IMR-90 (cell line): ENCODE results near the gene ANXA2. TPM values are rescaled to one million over a fixed set of nuclear protein-coding genes. Genes with fewer than 3 reads are reported as not detected.

Source experiments
- ATAC-seq: fragments of 200-7000 bp; cut with Tn5 transposase; 2 replicates; pipeline ENCODE4 v1.9.1; 2020; ENCODE audit warnings: low read depth, mild to moderate bottlenecking, moderate library complexity
- BruUV-seq: library from RNA; stranded (reverse); fragments of 400-500 nt; replicated peaks from 2 replicates; lab custom pipeline; 2021; lab: Mats Ljungman, UMichigan
- CTCF ChIA-PET: fragments of 300-600 bp; formaldehyde crosslinking; extraction: SDS; loops from one replicate; lab custom pipeline; 2021; ENCODE audit warnings: antibody characterized with exemption; lab: Yijun Ruan, JAX
- POLR2A ChIA-PET: fragments of 300-600 bp; sonication (Branson Sonifier 250); formaldehyde crosslinking; loops from one replicate; lab custom pipeline; 2022; ENCODE audit warnings: antibody characterized with exemption; ENCODE audit not compliant: unreplicated experiment; lab: Charles Lee
- DNase-seq: peaks from one replicate; pipeline ENCODE4 v3.0.0; 2013
- H2AFZ ChIP-seq: replicated peaks from 2 replicates; pipeline ENCODE3; 2013; ENCODE audit warnings: low read length, mild to moderate bottlenecking; ENCODE audit not compliant: poor library complexity
- H2AK5ac ChIP-seq: 2 replicates; pipeline ENCODE4 v1.6.1; 2013; ENCODE audit warnings: low read depth, low read length, inconsistent platforms
- H2AK9ac ChIP-seq: replicated peaks from 2 replicates; pipeline ENCODE3; 2013; ENCODE audit warnings: mild to moderate bottlenecking, low read depth, low read length, moderate library complexity; ENCODE audit not compliant: poor library complexity
- H2BK120ac ChIP-seq: 2 replicates; pipeline ENCODE4 v1.6.1; 2013; ENCODE audit warnings: low read depth, low read length, inconsistent platforms
- H2BK15ac ChIP-seq: 3 replicates; pipeline ENCODE4 v1.6.1; 2013; ENCODE audit warnings: low read depth, low read length, inconsistent platforms
- H2BK20ac ChIP-seq: 2 replicates; pipeline ENCODE4 v1.6.1; 2013; ENCODE audit warnings: low read depth, mild to moderate bottlenecking, inconsistent platforms, low read length, moderate library complexity
- H2BK5ac ChIP-seq: 2 replicates; pipeline ENCODE4 v1.6.1; 2013; ENCODE audit warnings: mild to moderate bottlenecking, low read depth, low read length, inconsistent platforms; ENCODE audit not compliant: poor library complexity, severe bottlenecking
- H3K14ac ChIP-seq: replicated peaks from 2 replicates; pipeline ENCODE4 v1.6.1; 2013; ENCODE audit warnings: low read depth, low read length, inconsistent platforms
- H3K18ac ChIP-seq: 2 replicates; pipeline ENCODE4 v1.6.1; 2013; ENCODE audit warnings: low read depth, low read length, control low read depth
- H3K23ac ChIP-seq: 2 replicates; pipeline ENCODE4 v1.6.1; 2013; ENCODE audit warnings: low read depth, low read length, inconsistent platforms
- H3K27ac ChIP-seq: 2 replicates; pipeline ENCODE4 v1.5.1; 2013; ENCODE audit warnings: mild to moderate bottlenecking, control low read depth, low read length; ENCODE audit not compliant: insufficient read depth
- H3K27me3 ChIP-seq: 2 replicates; pipeline ENCODE4 v1.6.1; 2013; ENCODE audit warnings: low read length; ENCODE audit not compliant: control insufficient read depth, insufficient read depth
- H3K36me3 ChIP-seq: 2 replicates; pipeline ENCODE4 v1.6.1; 2013; ENCODE audit warnings: low read length, mixed read lengths; ENCODE audit not compliant: control insufficient read depth, insufficient read depth
- H3K4ac ChIP-seq: 2 replicates; pipeline ENCODE4 v1.6.1; 2013; ENCODE audit warnings: low read depth, low read length, inconsistent platforms
- H3K4me1 ChIP-seq: 2 replicates; pipeline ENCODE4 v1.6.1; 2013; ENCODE audit warnings: low read length, mixed read lengths; ENCODE audit not compliant: control insufficient read depth, insufficient read depth
- H3K4me2 ChIP-seq: 2 replicates; pipeline ENCODE4 v1.6.1; 2013; ENCODE audit warnings: low read depth, mild to moderate bottlenecking, control low read depth, low read length, moderate library complexity
- H3K4me3 ChIP-seq: 2 replicates; pipeline ENCODE4 v1.5.1; 2013; ENCODE audit warnings: low read depth, mild to moderate bottlenecking, control low read depth, low read length, moderate library complexity; ENCODE audit not compliant: insufficient read depth
- H3K56ac ChIP-seq: 2 replicates; pipeline ENCODE4 v1.6.1; 2013; ENCODE audit warnings: low read length, inconsistent platforms; ENCODE audit not compliant: insufficient read depth; ENCODE audit errors: extremely low read depth
- H3K79me1 ChIP-seq, 2 experiments: 2 replicates each; pipeline ENCODE4 v1.6.1; 2013; ENCODE audit warnings: low read length in 2 of 2, inconsistent platforms in 1 of 2, low read depth in 1 of 2
- H3K9ac ChIP-seq: 2 replicates; pipeline ENCODE4 v1.6.1; 2013; ENCODE audit warnings: low read depth, low read length, control low read depth
- H3K9me1 ChIP-seq: 2 replicates; pipeline ENCODE4 v1.6.1; 2013; ENCODE audit warnings: low read length, inconsistent platforms; ENCODE audit not compliant: insufficient read depth
- H3K9me3 ChIP-seq: 2 replicates; pipeline ENCODE4 v1.6.1; 2013; ENCODE audit warnings: low read length; ENCODE audit not compliant: control insufficient read depth, insufficient read depth
- H4K20me1 ChIP-seq: 2 replicates; pipeline ENCODE4 v1.6.1; 2013; ENCODE audit warnings: low read length, inconsistent platforms; ENCODE audit not compliant: insufficient read depth
- H4K5ac ChIP-seq: 2 replicates; pipeline ENCODE4 v1.6.1; 2013; ENCODE audit warnings: mild to moderate bottlenecking, low read depth, low read length, control low read depth
- H4K8ac ChIP-seq, 2 experiments: 2 replicates each; pipeline ENCODE4 v1.6.1; 2013; ENCODE audit warnings: low read depth in 2 of 2, low read length in 2 of 2, control low read depth in 1 of 2, inconsistent platforms in 1 of 2
- H4K91ac ChIP-seq: 2 replicates; pipeline ENCODE4 v1.6.1; 2013; ENCODE audit warnings: low read depth, low read length, inconsistent platforms; ENCODE audit not compliant: insufficient read depth
- CEBPB ChIP-seq: IDR thresholded peaks from 2 replicates; pipeline ENCODE4 v1.6.1; 2012; ENCODE audit warnings: low read depth, low read length, improper control_type of control experiment
- CHD1 ChIP-seq: IDR thresholded peaks from 2 replicates; pipeline ENCODE4 v1.6.1; 2012; ENCODE audit warnings: low read depth, low read length, improper control_type of control experiment
- FOS ChIP-seq: fragments of 150-350 bp; IDR thresholded peaks from 2 replicates; pipeline ENCODE4 v1.6.1; 2016; ENCODE audit warnings: low read depth, low read length
- MAFK ChIP-seq: IDR thresholded peaks from 2 replicates; pipeline ENCODE4 v1.6.1; 2012; ENCODE audit warnings: low read depth, low read length, improper control_type of control experiment
- MAZ ChIP-seq: IDR thresholded peaks from 2 replicates; pipeline ENCODE4 v1.6.1; 2012; ENCODE audit warnings: low read depth, mild to moderate bottlenecking, low read length, improper control_type of control experiment, moderate library complexity, borderline replicate concordance
- MXI1 ChIP-seq: IDR thresholded peaks from 2 replicates; pipeline ENCODE4 v1.6.1; 2012; ENCODE audit warnings: low read depth, mild to moderate bottlenecking, low read length, moderate library complexity, borderline replicate concordance
- NFE2L2 ChIP-seq: fragments of 150-350 bp; IDR thresholded peaks from 2 replicates; pipeline ENCODE4 v1.6.1; 2016; ENCODE audit warnings: low read depth, mild to moderate bottlenecking, low read length
- POLR2A ChIP-seq: IDR thresholded peaks from 2 replicates; pipeline ENCODE4 v1.6.1; 2012; ENCODE audit warnings: mild to moderate bottlenecking, low read depth, low read length
- RAD21 ChIP-seq: IDR thresholded peaks from 2 replicates; pipeline ENCODE4 v1.6.1; 2012; ENCODE audit warnings: low read length, improper control_type of control experiment
- RCOR1 ChIP-seq: IDR thresholded peaks from 2 replicates; pipeline ENCODE4 v1.6.1; 2012; ENCODE audit warnings: mild to moderate bottlenecking, low read length, improper control_type of control experiment; ENCODE audit not compliant: insufficient replicate concordance
- WGBS, 2 experiments: methylation state at CpG; one replicate each; pipeline versions ENCODE4 v1.1.5 to v1.1.7; 2013; ENCODE audit warnings: missing lambda C conversion rate in 2 of 2; ENCODE audit not compliant: insufficient read length in 1 of 2; ENCODE audit errors: extremely low coverage in 2 of 2; 5-methylcytosine and 5-hydroxymethylcytosine counted together
- dilution Hi-C: fragments of 300-500 bp; cut with HindIII; formaldehyde crosslinking; loops from one replicate; pipeline ENCODE4 v1.14.3; 2018; ENCODE audit warnings: low sequenced_read_pairs; ENCODE audit not compliant: unreplicated experiment
- in situ Hi-C: fragments of 300-500 bp; cut with MboI; formaldehyde crosslinking; loops from 3 replicates; pipeline ENCODE4 v1.14.3; 2019; ENCODE audit warnings: low sequenced_read_pairs, inconsistent platforms, mixed read lengths
- intact Hi-C: fragments of 100-400 bp; cut with micrococcal nuclease; formaldehyde crosslinking; loops from 2 replicates; pipeline ENCODE4 v1.10.0; 2022
- polyA plus RNA-seq, 3 experiments: library from polyadenylated mRNA; depleted of rRNA; stranded (reverse); fragments of >200 nt; gene quantifications; 2 replicates each; pipeline ENCODE4 v1.2.3, GENCODE V29; 2012; ENCODE audit warnings: low replicate concordance in 1 of 3
- total RNA-seq: library from RNA; depleted of rRNA; stranded (reverse); fragments of >200 nt; gene quantifications from 2 replicates; pipeline ENCODE4 v1.2.3, GENCODE V29; 2012
- TF ChIP-seq, protein P1 (sequence below): conservative IDR thresholded peaks from 2 replicates; pipeline ENCODE4 v1.5.1; 2012; ENCODE audit warnings: mild to moderate bottlenecking, low read depth, low read length, improper control_type of control experiment
- TF ChIP-seq, protein P2 (sequence below): fragments of 150-350 bp; IDR thresholded peaks from 2 replicates; pipeline ENCODE4 v1.6.1; 2017; ENCODE audit warnings: mild to moderate bottlenecking, antibody characterized with exemption, low read length, low read depth

Gene ANXA2
- total and polyA plus RNA-seq, 2 of the 4 experiments (the other 2 are of a cell fraction), result 7,454 to 8,412 TPM

DNA sequence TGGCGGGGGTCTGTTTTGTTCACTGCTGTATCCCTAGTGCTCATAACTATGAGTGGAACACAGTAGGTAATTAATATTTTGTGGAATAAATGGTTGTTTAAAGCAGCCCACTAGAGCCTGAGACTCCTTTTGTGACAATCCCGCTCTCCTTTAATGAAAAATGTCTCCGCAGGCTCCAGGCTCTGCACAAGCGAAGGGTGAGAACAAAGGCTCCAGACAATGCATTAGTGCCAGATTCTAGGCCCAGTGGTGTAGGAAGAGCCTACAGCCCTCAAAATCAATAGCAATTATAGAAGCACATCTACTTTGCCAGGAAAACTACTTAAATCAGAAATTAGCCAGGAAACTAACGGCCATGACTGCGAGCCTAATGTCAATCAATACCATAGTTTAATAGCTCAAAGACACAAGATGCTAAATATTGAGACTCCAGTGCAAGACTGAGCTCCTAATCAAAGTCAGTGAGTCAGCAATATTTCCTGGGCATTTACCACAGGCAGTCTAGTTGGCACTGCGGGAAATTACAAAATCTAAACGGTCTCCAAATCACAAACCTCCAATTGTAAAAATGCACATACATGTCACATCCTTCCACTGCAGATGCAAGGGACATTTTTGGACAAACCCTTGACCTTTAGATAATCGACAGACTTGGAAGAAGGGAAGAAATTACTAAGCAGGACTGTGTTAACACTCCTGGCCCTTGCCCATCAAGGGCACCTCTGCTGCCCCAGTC is 2.3 kb downstream of the ANXA2 start:
- H3K9me3 ChIP-seq, result no peaks in the 10 kb centered on the region
- WGBS, 2 experiments, result 78% methylated on average over 3 of the region's 9 CpGs; no CpG with 5 or more reads in 1 of the 2 experiments
- peaks cover 4 to 43% of the 10 kb centered on the region in 2 experiments; a peak in 3 of 4 replicates for H3K79me1 ChIP-seq
- no peak overlapping the region for H2BK20ac ChIP-seq
- H4K5ac ChIP-seq, result no peak overlapping the region
- H3K27me3 ChIP-seq, result no peaks in the 10 kb centered on the region
- no peak overlapping the region for H2AK5ac ChIP-seq
- H4K91ac ChIP-seq, result 0 out of 2 replicates have a peak overlapping the region, but pooled peaks have one; percentile 45
- H3K14ac ChIP-seq, result peak overlapping the region; percentile 77
- H2BK120ac ChIP-seq, result no peak overlapping the region
- H2BK5ac ChIP-seq, result peak overlapping the region; percentile 86
- ChIA-PET CTCF (no interaction called here), POLR2A (interaction anchor here (0.9 kb wide), 1 partner anchor 26 kb away, joined by 3 read pairs; no protein-coding TSS in a partner anchor)
- peaks cover 45% of the 10 kb centered on the region for H3K4me1 ChIP-seq
- no peak overlapping the region for H2AK9ac ChIP-seq
- H2AFZ ChIP-seq, result no peak overlapping the region
- peak overlapping the region; percentile 92 for H3K9ac ChIP-seq
- peaks cover 29% of the 10 kb centered on the region for H3K36me3 ChIP-seq
- H3K27ac ChIP-seq, result peak overlapping the region; percentile 87; the same call in 1 of the 2 replicates
- no TSS peak for BruUV-seq
- H3K4me2 ChIP-seq, result peak overlapping the region; percentile 92
- peaks cover 9% of the 10 kb centered on the region for H3K9me1 ChIP-seq
- peak overlapping the region; percentile 26; the same call in 1 of the 2 replicates for H3K4me3 ChIP-seq
- H4K20me1 ChIP-seq, result peaks cover 68% of the 10 kb centered on the region
- peak overlapping the region; percentile 46; the same call in 1 of the 2 replicates for H3K56ac ChIP-seq
- in situ Hi-C loops (no loop called here), dilution Hi-C loops (no loop called here), intact Hi-C loops (no loop called here)
- no peak overlapping the region for H2BK15ac ChIP-seq
- peak overlapping the region; percentile 29; the same call in 1 of the 2 replicates for H3K4ac ChIP-seq
- TF ChIP-seq POLR2A (peak; percentile 62; the same call in 1 of the 2 replicates), NFE2L2 (peak; percentile 67), MXI1 (no peak), RAD21 (no peak), RCOR1 (no peak), CEBPB (no peak), MAZ (no peak), FOS (no peak), MAFK (peak; percentile 78), CHD1 (0 out of 2 replicates have a peak, but pooled peaks have one; percentile 60)
- TF ChIP-seq, protein P1, sequence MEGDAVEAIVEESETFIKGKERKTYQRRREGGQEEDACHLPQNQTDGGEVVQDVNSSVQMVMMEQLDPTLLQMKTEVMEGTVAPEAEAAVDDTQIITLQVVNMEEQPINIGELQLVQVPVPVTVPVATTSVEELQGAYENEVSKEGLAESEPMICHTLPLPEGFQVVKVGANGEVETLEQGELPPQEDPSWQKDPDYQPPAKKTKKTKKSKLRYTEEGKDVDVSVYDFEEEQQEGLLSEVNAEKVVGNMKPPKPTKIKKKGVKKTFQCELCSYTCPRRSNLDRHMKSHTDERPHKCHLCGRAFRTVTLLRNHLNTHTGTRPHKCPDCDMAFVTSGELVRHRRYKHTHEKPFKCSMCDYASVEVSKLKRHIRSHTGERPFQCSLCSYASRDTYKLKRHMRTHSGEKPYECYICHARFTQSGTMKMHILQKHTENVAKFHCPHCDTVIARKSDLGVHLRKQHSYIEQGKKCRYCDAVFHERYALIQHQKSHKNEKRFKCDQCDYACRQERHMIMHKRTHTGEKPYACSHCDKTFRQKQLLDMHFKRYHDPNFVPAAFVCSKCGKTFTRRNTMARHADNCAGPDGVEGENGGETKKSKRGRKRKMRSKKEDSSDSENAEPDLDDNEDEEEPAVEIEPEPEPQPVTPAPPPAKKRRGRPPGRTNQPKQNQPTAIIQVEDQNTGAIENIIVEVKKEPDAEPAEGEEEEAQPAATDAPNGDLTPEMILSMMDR, result no peak
- TF ChIP-seq, protein P2, sequence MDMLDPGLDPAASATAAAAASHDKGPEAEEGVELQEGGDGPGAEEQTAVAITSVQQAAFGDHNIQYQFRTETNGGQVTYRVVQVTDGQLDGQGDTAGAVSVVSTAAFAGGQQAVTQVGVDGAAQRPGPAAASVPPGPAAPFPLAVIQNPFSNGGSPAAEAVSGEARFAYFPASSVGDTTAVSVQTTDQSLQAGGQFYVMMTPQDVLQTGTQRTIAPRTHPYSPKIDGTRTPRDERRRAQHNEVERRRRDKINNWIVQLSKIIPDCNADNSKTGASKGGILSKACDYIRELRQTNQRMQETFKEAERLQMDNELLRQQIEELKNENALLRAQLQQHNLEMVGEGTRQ, result no peak
- ATAC-seq (no peak), DNase-seq (no peak)
- peak overlapping the region; percentile 61 for H3K23ac ChIP-seq
- peak overlapping the region; percentile 10 to 94; a peak in 3 of 4 replicates for H4K8ac ChIP-seq
- peak overlapping the region; percentile 21; the same call in 1 of the 2 replicates for H3K18ac ChIP-seq
